Breast epithelium (tissue), 4 donors: ENCODE results near the gene KRT6B. TPM values are rescaled to one million over a fixed set of nuclear protein-coding genes. Genes with fewer than 3 reads are reported as not detected.

ENCODE experiments used
- DNase-seq, 2 donors: peaks; one replicate each; pipeline ENCODE4 v3.0.0-alpha.2; 2019; ENCODE audit warnings: low spot score in 2 of 2
- H3K27ac ChIP-seq, 2 donors: fragments of 200-600 bp; sonication (generic) in 1 of 2; one replicate each; pipeline ENCODE4 v1.5.1; 2016 to 2019; ENCODE audit warnings: mild to moderate bottlenecking in 1 of 2
- H3K27me3 ChIP-seq, 2 donors: fragments of 200-600 bp; sonication (generic) in 1 of 2; one replicate each; pipeline versions ENCODE4 v1.5.1 to v1.6.0; 2017 to 2019; ENCODE audit warnings: control low read depth in 1 of 2, mild to moderate bottlenecking in 1 of 2
- H3K36me3 ChIP-seq: fragments of 200-600 bp; one replicate; pipeline ENCODE4 v1.5.1; 2019
- H3K4me1 ChIP-seq, 2 donors: fragments of 200-600 bp; sonication (generic); one replicate each; pipeline ENCODE4 v1.5.1; 2016 to 2019; ENCODE audit warnings: control low read depth in 1 of 2
- H3K4me3 ChIP-seq, 3 donors: fragments of 200-600 bp; sonication (generic); 1 replicate in 2 of 3; 2 replicates in 1 of 3; pipeline ENCODE4 v1.5.1; 2016 to 2019; ENCODE audit warnings: mild to moderate bottlenecking in 3 of 3, moderate library complexity in 2 of 3
- H3K9me3 ChIP-seq, 2 donors: fragments of 200-600 bp; sonication (generic) in 1 of 2; one replicate each; pipeline ENCODE4 v1.5.1; 2016 to 2019; ENCODE audit warnings: control low read depth in 1 of 2
- CTCF ChIP-seq, 3 donors: fragments of 450-650 bp; IDR thresholded peaks; one replicate each; pipeline ENCODE4 v1.5.1; 2016 to 2017; ENCODE audit warnings: antibody characterized with exemption in 3 of 3, mild to moderate bottlenecking in 3 of 3, moderate library complexity in 3 of 3
- POLR2A ChIP-seq: fragments of 450-650 bp; IDR thresholded peaks from one replicate; pipeline ENCODE4 v1.6.1; 2016; ENCODE audit warnings: antibody characterized with exemption, mild to moderate bottlenecking, moderate library complexity
- POLR2AphosphoS5 ChIP-seq, 3 donors: sonication (generic); formaldehyde crosslinking; IDR thresholded peaks; one replicate each; pipeline ENCODE4 v1.6.1; 2017; ENCODE audit warnings: antibody characterized with exemption in 3 of 3
- intact Hi-C: fragments of 100-400 bp; cut with DNase I; formaldehyde crosslinking; loops from one replicate; pipeline ENCODE4 v1.15.1; 2023; ENCODE audit warnings: low total_unique reads
- total RNA-seq, 3 donors: library from RNA; depleted of rRNA; stranded (reverse); fragments of >200 nt; gene quantifications; one replicate each; pipeline ENCODE4 v1.1.0, GENCODE V29; 2016

KRT6B gene
- total RNA-seq, 3 donors from 2014 or later: 42.0 to 69.2 TPM; not detected in 1

- Histone ChIP-seq H3K9me3 (no peaks in the 10 kb centered on the region), H3K4me1 (peaks cover 0 to 2% of the 10 kb centered on the region in 2 donors), H3K36me3 (no peaks in the 10 kb centered on the region), H3K27ac (no peak overlapping the region), H3K27me3 (peaks cover 0 to 3% of the 10 kb centered on the region in 2 donors), H3K4me3 (no peak overlapping the region)
- intact Hi-C loops: no loop called here
- DNase-seq: no peak
- TF ChIP-seq POLR2AphosphoS5 (IDR thresholded peaks at IDR 0.05) (no peak), CTCF (IDR thresholded peaks at IDR 0.05) (no peak), POLR2A (no peak)
These were observed 51.0 kb downstream of the KRT6B start for GRCh38 chr12:52400906-52401305.

- TF ChIP-seq POLR2AphosphoS5 (IDR thresholded peaks at IDR 0.05): no peak
- DNase-seq: no peak
- Histone ChIP-seq H3K27me3 (peaks cover 0 to 3% of the 10 kb centered on the region in 2 donors), H3K4me1 (peaks cover 0 to 3% of the 10 kb centered on the region in 2 donors), H3K27ac (no peak overlapping the region), H3K4me3 (no peak overlapping the region), H3K36me3 (no peaks in the 10 kb centered on the region), H3K9me3 (no peaks in the 10 kb centered on the region)
- intact Hi-C loops: no loop called here
These were observed 52.2 kb downstream of the KRT6B start for GRCh38 chr12:52399756-52400155.

GRCh38 chr12:52398176-52398575, 53.8 kb downstream of the KRT6B start:
- H3K27me3 ChIP-seq: peaks cover 0 to 3% of the 10 kb centered on the region in 2 donors
- H3K4me1 ChIP-seq: peaks cover 0 to 3% of the 10 kb centered on the region in 2 donors
- H3K4me3 ChIP-seq: no peak overlapping the region
- no peaks in the 10 kb centered on the region for H3K36me3 ChIP-seq
- DNase-seq: no peak
- no peak overlapping the region for H3K27ac ChIP-seq
- no peaks in the 10 kb centered on the region for H3K9me3 ChIP-seq
- intact Hi-C loops: no loop called here
- no peak for TF ChIP-seq POLR2AphosphoS5 (IDR thresholded peaks at IDR 0.05)
- no peak for TF ChIP-seq CTCF (IDR thresholded peaks at IDR 0.05)
- no peak for TF ChIP-seq POLR2A

- TF ChIP-seq POLR2A (no peak), POLR2AphosphoS5 (IDR thresholded peaks at IDR 0.05) (no peak), CTCF (IDR thresholded peaks at IDR 0.05) (no peak)
- Histone ChIP-seq H3K36me3 (no peaks in the 10 kb centered on the region), H3K27me3 (peaks cover 0 to 3% of the 10 kb centered on the region in 2 donors), H3K4me1 (peaks cover 0 to 3% of the 10 kb centered on the region in 2 donors), H3K27ac (no peak overlapping the region), H3K9me3 (no peaks in the 10 kb centered on the region), H3K4me3 (no peak overlapping the region)
- intact Hi-C loops: no loop called here
- no peak for DNase-seq
These were observed 55.3 kb downstream of the KRT6B start for GRCh38 chr12:52396656-52397055.

Other genes starting within 250 kb of the KRT6B start
- gene KRT7, start 218.9 kb downstream of the KRT6B start, total RNA-seq: 1,000 to 10,000 TPM in 1 of 3 donors, 100 to 1,000 TPM in 1, 1 to 10 TPM in 1; 4.2 to 1,051 (median 358) TPM
- 1 to 10 TPM in 1 of 3 donors, under 1 TPM in 1, not detected in 1; 0.66 to 2.2 TPM for gene KRT86, start 177.5 kb downstream of the KRT6B start, total RNA-seq
- gene KRT81, start 160.6 kb downstream of the KRT6B start, total RNA-seq: 10 to 100 TPM in 1 of 3 donors, 1 to 10 TPM in 1, not detected in 1; 3.6 to 29.9 TPM
- gene KRT83, start 130.7 kb downstream of the KRT6B start, total RNA-seq: under 1 TPM in 2 of 3 donors, not detected in 1; 0.33 to 0.59 TPM
- not detected for gene KRT85, start 84.7 kb downstream of the KRT6B start, total RNA-seq
- not detected for gene KRT84, start 66.5 kb downstream of the KRT6B start, total RNA-seq
- not detected for gene KRT82, start 45.8 kb downstream of the KRT6B start, total RNA-seq
- gene KRT75, start 17.8 kb downstream of the KRT6B start, total RNA-seq: not detected
- gene KRT6C, start 21.7 kb upstream of the KRT6B start, total RNA-seq: not detected
- 1 to 10 TPM in 1 of 3 donors, under 1 TPM in 1, not detected in 1; 0.33 to 3.1 TPM for gene KRT6A, start 41.1 kb upstream of the KRT6B start, total RNA-seq
- gene KRT5, start 68.2 kb upstream of the KRT6B start, total RNA-seq: 100 to 1,000 TPM in 2 of 3 donors, 1 to 10 TPM in 1; 4.3 to 464 (median 413) TPM
- under 1 TPM in 1 of 3 donors, not detected in 2; 0.16 TPM for gene KRT71, start 101.0 kb upstream of the KRT6B start, total RNA-seq
- gene KRT74, start 121.7 kb upstream of the KRT6B start, total RNA-seq: not detected
- gene KRT72, start 149.3 kb upstream of the KRT6B start, total RNA-seq: not detected
- gene KRT73, start 166.4 kb upstream of the KRT6B start, total RNA-seq: not detected
- gene KRT2, start 200.1 kb upstream of the KRT6B start, total RNA-seq: not detected
- gene KRT1, start 228.3 kb upstream of the KRT6B start, total RNA-seq: not detected